Left renal pelvis (tissue), 4 donors: ENCODE measurements around the gene CEMIP2. TPM values are rescaled to one million over a fixed set of nuclear protein-coding genes. Genes with fewer than 3 reads are reported as not detected.

ENCODE experiments used
- DNase-seq, 4 donors: peaks; one replicate each; pipeline ENCODE4 v3.0.0-alpha.2; 2013; ENCODE audit warnings: low read depth in 4 of 4, low spot score in 3 of 4
- polyA plus RNA-seq, 4 donors: library from polyadenylated mRNA; unstranded; fragments of 120-200 nt; gene quantifications; one replicate each; pipeline ENCODE4 v1.2.1, GENCODE V29; 2013; ENCODE audit not compliant: insufficient read length in 4 of 4

Gene CEMIP2
- polyA plus RNA-seq, 4 donors: 16.2 to 35.1 (median 27.5) TPM

DNA sequence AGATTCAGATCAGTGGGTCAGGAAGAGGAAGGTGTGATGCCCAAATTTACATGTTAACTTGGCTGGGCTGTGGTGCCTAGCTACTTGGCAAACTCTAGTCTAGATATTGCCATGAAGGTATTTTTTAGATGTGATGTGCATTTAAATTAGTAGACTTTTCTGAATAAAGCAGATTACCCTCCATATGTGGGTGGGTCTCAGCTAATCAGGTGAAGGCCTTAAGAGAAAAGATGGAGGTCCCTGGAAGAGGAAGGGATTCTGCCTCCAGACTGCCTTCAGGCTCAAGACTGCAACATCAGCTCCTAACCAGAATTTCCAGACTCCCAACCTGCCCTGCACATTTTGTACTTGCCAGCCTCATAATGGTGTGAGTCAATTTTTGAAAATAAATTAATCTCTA, 115.8 kb downstream of the CEMIP2 start:
- DNase-seq: no peak

GRCh38 chr9:71648453-71648852, 119.9 kb downstream of the CEMIP2 start:
- DNase-seq: no peak

GRCh38 chr9:71647094-71647591, 121.2 kb downstream of the CEMIP2 start:
- no peak for DNase-seq

GRCh38 chr9:71646131-71646530, 122.2 kb downstream of the CEMIP2 start:
- DNase-seq: no peak

- no peak for DNase-seq
Measured at GRCh38 chr9:71644819-71645362, 123.4 kb downstream of the CEMIP2 start.

- no peak for DNase-seq
Measured at GRCh38 chr9:71643330-71643729, 125.0 kb downstream of the CEMIP2 start.

DNA sequence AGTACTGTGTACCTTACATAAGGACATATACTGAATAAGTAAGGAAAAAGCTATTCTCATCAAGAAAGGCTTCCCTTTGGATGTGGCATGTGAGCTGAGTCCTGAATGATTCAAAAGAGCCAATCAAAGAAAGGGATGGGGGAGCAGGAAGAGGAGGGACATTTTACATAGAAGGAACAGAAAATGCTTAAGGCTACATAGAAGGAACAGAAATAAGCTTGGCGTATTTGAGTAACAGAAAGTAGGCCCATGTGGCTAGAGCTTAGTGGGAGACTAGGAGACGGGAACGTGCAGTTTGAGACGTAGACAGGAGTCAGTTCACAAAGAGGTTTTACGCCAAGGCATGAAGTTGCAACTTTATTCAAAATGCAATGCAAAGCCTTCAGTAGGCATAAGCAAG, 126.3 kb downstream of the CEMIP2 start:
- no peak for DNase-seq

DNA sequence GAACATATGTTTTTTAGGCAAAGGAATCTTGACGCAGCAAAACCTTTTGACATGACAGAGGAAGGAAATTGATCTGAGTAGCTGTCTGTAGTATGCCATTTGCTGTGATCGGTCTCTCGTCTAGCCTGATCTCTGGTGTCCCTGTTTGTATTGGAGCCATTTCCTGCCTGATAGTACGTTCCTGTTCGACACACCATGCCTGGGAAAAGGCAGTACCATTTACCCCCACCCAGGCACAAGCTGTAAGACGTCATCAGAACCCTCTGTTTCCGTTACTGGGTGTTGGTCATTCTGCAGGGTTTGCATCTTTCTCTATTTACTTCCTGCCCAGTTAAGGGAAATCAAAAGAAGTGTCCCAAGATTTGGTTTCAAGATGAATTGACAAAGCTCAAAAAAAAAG, 129.7 kb downstream of the CEMIP2 start:
- no peak for DNase-seq

DNA sequence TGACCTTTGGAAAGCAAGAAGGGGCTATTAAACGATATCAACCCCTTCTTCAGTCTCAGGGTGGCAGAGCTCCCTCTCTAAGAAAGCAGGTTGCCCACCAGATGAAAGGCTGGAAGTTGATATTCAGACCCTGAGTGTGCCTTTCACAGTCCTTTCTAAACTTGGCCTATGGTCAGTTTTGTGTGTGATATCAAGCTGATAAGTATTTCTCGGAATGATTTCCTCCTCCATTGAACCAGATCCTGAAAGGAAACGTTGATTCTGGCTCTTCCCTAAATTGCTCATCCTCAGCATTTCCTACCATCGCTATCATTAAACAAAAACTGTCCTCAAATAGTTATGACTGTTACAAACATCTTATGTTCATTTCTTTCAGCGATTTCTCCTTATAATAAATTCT, 130.4 kb downstream of the CEMIP2 start:
- DNase-seq: no peak

- DNase-seq: no peak
Measured at GRCh38 chr9:71637375-71637774, 130.9 kb downstream of the CEMIP2 start.

GRCh38 chr9:71636143-71636839, 132.0 kb downstream of the CEMIP2 start:
- no peak for DNase-seq

DNA sequence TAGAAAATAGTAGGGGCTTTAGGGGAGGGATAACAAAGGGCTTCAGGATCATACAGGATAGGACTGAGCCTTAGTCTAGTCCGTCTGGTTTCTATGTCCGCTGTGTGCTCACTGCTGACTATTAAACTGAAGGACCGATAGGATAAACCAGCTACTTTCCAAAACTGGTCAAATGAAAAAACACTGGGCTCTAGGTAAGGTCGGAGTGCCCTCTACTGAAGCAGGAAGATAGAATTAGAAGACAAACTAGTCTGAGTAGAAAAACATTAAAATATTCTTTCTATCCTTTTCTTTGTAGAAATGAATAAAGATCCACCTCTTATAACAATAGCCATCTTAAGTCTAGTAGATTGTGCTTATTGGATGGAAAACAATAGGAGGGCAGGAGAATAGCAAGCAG, 133.6 kb downstream of the CEMIP2 start:
- DNase-seq: no peak

Other genes with a start within 250 kb of the CEMIP2 start
- gene ABHD17B, start 142.7 kb upstream of the CEMIP2 start, polyA plus RNA-seq: 10 to 100 TPM; 28.3 to 30.8 (median 29.7) TPM
- 10 to 100 TPM; 16.7 to 21.7 (median 17.4) TPM for gene C9orf85, start 143.1 kb upstream of the CEMIP2 start, polyA plus RNA-seq